Cortex of kidney (tissue), 1 donor: ENCODE results near the gene SUMO1.

Experiments used
- DNase-seq: peaks from one replicate; lab custom pipeline; 2025; lab: John Stamatoyannopoulos, UW

SUMO1 gene

DNA sequence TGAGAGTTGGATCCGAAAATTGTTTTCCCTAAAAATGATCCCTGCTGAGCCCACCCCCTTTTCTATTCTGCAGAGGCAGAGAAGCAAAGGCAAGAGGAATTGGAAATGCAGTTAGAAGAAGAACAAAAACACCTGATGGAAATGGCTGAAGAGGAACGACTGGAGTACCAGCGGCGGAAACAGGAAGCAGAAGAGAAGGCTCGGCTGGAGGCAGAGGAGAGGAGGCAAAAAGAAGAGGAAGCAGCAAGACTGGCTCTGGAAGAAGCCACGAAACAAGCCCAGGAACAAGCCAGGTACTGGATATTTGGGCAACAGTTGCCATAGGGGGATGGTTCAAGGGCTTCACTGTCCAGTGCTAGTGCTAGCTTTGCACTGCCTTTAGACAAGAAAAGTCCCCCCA is 41.7 kb downstream of the SUMO1 start:
- no peak for DNase-seq

DNA sequence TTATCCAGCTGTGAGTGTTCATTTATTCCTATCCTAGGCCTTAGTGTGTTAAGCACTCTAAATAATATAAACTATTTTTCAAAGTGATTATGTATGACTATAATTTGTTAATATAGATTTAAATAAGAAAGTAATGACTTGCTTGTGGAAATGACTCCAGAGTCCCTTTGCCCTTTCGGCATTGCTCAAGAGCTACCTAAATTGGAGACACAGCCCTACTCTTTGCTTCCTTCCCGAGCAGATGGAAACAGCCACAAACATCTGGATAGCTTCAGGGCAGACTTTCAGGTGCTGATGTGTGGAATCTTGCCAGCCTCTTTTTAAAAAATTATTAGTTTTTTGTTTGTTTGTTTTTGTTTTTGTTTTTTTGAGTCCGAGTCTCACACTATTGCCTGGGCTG is 44.0 kb downstream of the SUMO1 start:
- DNase-seq = no peak

DNA sequence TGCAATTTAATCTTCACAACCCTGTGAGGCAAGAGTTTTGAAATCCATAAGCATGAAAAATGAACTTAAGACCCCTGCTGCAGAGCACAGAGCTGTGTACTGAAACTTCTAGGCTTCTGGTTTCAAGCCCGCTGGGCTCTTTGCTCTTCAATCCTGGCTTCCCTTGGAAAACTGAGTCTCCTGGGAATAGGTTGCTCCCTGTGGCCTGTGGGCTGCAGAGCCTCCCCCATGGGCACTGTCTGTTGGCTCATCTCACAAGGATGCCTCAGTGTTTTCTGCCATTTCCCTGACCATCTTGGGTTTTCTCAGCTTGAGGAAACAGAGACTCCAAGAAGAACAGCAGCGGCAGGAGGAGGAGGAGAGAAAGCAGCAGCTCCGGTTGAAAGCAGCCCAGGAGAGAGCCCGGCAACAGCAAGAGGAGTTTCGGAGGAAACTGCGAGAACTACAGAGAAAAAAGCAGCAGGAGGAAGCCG is 44.5 kb downstream of the SUMO1 start:
- DNase-seq = no peak

DNA sequence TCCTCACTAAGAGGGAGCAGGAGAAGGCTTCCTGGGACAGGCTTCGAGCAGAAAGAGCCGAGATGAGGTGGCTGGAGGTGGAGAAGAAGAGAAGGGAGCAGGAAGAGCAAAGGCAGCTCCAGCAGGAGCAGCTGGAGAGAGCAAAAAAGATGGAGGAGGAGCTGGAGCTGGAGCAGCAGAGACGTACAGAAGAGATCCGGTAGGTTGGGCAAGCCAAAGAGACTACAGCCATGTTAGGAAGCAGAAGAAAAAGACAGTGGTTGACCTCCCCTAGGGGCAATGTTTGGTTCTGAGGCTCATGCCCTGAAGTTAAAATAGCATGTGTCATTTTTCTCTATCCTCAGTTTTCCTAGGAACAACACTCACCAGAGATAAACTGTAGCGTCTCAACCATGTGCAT is 45.1 kb downstream of the SUMO1 start:
- DNase-seq = no peak

DNA sequence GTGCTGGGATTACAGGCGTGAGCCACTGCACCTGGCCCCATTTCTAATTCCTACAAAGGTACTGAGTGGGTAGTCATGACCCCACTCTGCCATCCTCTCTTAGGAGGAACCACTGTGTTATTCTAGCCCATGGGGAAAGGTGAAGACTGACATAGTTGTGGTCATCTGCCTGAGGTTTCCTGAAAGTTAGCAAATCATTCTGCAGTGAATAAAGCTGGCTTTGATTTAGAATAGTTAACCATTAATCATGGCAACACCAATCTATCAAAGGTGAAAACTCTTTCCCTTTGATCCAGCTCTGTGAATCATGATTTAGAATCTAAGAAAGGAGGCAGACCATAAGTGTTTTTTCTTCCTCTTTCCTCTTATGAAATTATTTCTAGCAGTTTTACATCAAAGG is 50.8 kb downstream of the SUMO1 start:
- DNase-seq = no peak

DNA sequence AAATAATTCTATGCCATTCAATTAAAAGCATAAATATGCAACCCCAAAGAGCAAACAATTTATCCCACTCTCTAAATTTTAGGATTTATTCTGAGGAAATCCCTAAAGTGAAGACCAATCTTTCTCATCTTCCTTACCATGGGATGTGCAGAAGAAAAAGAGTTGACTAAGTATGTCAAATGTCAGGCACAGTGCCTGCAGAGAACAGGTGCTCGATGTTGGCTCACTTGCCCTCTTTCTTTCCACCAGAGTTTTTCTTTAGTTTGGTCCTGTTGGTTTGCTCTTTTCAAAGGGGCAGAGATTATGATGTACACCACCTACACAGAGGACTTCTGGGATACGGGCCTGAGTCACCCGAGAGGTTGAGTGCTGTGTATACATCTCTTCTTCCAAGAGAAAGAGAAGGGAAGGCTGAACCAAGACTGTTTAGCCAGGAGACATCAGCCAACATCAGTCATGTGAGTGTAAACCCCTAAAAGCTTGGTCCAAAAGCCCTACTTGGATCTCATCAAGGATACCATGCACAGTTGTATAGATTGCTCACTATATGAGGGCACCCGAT is 51.7 kb downstream of the SUMO1 start:
- DNase-seq = no peak

DNA sequence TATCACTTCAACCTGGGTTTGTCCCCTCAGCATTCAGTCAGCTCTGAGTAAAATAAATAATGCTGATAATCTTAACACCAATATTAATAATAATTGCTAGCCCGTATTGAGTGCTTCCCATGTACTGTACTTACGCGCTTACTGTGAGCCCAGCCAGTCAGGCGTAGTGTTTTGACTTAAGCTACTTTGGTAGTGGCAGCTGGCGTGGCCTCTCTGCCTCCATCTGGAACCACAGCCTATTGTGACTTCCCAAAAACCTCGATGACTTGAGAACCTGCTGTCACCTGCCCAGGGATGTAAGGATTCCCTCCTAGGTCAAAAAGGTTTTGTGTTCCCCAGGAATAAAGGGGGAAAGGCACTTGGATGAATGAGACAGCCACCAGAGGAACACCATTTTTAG is 53.2 kb downstream of the SUMO1 start:
- no peak for DNase-seq

DNA sequence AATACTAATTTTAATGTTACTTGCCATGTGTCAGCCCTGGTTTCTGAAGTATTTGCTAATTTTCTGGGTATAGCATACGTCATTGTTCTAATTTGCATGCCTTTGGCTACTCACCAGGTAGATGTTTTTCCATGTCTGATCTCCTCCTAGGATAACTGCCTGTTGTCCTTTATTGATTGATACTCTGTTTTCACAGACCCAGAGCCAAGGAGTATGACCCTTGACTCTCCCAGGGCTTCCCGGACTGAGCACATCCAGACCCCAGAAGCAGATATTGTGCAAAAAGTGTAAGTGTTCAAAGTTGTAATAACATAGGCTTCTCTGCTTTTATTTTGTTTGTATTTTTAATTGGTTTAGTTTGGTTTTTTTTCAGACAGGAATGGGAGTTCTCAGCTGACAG is 53.8 kb downstream of the SUMO1 start:
- DNase-seq = no peak

DNA sequence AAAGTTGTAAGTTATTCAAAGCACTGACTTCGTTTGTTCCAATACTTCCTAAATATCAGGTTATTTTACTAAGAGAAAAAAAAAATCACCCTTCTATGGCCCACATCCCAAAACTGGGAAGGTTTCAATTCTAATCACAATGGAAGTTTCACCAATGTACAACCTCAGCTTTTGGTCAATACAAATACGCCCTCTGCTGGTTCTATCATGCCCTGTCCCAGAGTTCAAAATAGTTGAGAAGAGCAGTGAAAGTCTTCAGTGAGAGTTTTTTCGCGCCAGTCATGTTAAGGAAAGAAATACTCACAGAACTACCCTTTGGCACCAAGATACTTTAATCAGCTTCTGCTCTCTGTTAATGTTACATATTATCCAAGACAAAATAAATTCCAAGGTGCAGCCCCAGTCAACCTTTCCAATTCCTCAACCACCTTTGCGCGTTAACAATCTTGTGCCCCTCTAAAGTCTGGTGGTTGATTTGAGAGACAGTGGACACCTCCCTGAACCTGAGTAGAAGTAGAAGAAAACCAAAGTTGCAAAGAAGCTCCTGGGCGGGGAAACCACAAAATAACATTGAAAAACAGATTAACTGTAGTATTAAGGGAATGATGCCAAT is 59.9 kb downstream of the SUMO1 start:
- no peak for DNase-seq

DNA sequence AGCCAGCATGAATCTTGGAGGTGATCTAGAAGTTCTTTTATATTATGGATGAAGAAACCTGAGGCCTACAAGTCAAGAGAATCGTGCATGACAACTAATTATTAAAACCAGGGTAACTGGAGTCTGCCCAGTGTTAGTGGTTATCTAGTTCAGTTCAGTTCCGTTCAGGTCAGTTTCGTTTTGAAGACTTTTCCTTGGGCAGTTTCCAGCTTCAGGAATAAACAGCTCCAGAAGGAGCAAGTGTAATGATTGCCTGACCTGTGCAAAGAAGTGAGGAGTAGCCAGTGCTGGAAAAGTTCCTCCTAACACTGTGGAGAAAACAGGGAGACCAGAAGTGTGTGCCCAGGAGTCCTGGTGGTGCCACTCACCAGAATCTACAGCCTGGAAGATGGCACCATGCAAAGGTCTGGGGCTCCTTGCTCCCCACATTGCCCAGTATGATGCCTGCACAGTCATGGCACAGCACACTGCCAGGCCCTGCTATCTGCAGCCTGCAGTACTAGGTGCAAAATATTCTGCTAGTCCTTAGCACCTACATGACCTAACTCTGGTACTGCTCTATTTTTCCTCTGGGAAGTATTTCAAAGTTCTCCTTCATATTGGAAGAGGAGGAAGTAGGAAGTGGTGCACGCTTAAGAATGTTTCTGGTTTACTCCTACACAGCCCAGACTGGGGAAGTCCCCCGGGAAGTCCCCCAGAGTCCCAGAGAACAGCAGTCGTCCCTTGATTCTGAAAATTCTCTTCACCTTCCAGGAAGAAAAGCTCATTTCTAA is 65.8 kb downstream of the SUMO1 start:
- no peak for DNase-seq

DNA sequence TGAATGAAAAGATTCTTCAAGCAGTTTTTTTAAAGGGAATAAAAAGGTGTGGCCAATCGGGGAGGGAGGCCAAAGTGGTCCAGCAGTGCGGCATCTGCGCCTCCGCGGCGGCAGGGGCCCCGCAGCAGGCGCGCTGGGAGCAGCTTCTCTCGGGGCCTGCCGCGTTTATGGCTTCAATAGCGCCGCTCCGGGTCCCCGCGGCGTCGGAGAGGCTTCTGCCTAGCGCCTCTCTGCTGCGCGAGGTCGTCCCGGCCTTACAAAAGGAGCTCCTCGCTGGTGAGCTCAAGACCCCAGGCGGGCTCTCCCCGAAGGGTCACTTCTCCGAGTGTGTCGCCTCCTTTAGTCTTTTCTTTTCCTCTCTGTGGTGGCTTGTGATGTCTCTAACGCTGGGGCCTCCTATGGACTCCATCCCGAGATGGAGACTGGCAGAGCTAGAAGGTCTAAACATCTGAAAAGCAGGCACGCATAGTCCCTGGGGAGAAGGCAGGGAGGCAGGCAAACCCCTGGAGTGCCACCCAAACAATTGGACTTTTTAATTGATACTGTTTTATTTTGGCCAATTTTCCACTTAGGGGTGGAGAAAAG is 67.1 kb downstream of the SUMO1 start:
- DNase-seq = no peak

DNA sequence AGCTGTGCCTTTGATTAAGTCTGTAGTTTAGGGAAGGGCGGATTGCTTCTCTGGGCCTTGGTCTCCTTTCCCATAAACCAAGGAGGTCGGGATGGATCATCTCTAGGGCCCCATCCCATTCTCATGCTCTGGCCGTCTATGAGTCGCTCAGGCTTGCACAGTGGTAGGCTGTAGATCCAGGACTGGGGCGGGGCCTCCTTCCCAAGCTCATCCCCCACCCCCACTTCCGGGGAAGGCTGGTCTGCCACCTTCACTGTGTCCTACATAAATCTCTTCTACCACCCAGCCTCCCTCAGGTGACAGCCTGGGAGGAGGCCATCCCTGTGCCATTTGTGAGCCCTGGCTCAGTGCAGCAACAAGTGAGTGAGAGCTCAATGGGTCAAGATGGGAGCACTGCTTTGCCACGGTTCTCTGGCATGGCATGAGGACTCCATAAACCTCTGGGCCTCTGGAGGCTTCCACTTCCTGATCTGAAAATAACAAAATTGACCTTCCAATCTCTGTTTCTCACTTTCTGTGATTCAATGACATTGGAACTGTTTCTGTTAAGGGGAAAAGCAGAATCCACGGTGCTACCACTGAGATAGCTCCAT is 68.5 kb downstream of the SUMO1 start:
- DNase-seq = no peak

DNA sequence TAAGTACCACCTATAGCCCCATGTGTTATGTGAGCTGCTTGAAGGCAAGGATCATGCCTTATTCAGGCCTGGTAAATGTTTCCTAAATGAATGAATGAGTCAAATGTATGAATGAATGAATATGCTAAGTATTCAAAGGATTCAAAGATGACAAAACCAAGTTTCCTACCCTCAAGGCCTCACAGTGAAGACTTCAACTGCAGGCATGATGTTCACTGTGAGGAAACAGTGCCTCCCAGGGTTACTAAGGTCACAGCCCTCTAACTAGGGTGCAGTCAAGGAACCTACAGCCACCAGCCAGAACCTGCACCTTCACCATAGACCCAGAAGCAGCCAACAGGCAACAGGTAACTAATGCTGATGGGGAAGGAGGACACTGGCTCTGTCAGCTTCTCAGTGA is 69.3 kb downstream of the SUMO1 start:
- DNase-seq = no peak

DNA sequence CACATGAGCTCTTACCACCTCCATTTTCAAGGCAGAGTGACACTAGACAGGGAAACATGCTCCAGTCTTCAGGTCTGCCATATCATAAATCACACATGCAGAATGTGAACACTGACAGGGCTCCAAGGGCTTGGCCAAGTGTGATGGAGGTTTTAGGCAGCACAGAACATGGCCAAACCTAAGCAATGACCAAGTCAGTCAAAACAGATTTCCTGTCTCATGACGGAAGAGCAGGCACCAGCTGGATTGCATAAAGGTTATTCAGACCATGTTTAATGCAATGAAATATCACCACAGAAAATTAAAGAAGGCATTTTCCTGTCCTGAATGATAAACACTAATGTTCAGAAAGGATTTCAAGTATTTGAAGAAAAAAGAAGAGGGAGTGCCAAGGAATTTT is 72.5 kb downstream of the SUMO1 start:
- no peak for DNase-seq

DNA sequence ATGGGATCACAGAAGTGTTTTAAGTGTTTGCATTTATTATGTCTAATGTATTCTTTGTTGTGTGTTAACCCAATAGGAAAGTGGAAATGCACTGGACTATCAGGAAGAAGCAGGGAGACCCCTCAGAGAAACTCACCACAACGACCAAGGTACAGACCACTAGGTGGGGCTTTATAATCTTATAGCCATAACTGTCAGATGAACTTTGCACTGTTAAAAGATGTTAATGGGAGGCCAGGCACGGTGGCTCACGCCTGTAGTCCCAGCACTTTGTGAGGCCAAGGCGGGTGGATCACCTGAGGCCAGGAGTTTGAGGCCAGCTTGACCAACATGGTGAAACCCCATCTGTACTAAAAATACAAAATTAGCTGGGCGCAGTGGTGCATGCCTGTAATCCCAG is 73.2 kb downstream of the SUMO1 start:
- no peak for DNase-seq

DNA sequence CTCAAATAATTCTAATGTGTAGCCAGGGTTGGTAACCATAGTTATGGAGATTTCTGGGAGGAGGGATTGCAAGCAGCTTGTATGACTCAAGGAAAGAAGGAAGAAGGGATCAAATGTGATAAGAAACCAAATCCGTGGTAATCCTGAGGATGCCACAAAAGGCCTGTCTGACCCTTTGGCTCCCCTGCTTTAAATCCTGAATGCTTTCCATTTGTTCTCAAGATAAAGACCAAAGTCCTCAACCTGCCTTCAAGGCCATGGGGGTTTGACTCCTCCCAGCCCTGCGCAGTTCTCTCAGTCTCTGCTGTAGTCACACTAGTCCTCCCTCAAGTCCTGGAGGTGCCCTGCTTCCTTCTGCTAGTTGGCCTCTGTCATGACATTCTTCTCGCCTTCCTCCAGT is 74.0 kb downstream of the SUMO1 start:
- no peak for DNase-seq

DNA sequence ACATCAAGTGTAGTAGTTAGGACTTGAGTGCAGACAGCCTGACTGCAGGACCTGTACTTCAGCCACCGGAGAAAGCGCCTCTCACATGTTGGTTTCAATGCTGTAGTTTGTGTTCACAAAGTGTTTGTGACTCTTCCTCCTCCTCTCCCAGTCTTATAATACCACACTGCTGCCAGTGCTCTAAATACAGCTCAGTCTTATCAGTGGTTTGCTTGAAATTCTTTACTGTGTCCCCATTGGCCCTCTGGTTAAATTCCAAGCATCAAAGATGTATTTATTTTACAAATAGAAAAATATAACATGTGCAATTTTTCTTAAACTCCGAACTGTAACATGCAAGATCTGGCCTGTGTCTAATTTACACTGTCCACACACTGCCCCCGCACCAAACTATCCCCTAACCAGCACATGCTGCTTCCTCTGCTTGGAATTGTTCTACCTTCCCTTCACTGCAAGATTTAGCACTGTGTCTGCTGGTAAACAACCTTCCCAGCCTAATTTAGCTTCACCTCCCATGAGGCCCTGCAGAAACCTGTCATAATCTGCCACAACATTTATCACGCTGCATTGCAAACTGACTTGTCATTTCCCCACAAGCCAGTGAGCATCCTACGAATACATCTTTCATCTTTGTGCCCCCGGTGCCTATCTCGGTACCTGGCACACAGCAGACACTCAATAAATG is 77.1 kb downstream of the SUMO1 start:
- no peak for DNase-seq

DNA sequence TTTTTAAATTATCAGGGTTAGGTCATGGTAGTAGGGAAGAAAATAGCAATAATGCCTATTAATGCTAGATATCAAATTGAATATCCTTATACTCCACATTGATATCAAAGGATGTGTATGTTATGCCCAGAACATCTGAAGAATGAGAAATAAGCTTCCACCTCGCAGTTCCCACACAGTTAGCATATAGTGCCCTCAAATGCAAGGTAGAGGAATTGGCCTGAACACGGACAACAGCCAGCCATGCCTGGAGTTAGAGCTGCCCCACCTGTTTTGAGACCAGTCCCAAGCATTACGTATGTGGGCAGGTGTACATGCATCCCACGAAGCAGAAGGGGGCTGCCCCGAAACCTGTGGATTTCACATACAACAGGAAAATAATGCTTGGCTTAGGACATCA is 79.6 kb downstream of the SUMO1 start:
- DNase-seq = no peak

DNA sequence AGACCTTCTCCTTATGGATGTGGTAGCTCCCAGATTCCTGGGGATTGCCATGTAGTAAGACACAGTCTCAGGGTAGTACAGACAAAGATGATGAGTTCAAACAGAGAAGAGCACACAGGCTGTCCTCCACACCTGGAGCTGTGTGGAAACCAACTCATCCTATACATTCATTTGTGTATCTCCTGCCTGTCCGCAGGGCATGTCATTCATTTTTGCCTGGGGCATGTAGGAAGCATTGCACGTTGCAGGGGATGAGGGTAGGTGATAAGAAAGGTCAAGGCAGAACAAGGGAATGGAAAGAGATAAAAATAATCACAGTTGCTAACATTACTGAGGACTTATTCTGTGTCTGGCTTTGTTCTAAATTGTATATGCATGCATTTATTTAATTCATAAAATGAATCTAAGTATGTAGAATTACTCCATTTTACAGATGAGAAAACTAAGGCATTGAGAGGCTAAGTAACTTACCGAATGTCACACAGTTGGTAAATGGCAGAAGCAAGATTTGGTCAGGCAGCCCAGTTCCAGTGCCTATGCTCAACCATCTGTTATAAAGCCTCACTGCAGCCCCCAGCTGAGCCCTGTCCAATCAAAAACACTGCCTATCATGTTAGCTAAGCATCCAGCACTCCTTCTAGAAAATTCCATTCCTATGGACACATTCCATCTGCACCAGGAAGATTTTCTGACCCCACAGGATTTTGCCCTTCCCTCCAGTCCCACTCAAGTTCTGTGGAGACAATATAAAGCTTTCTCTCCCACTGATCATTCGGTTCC is 81.0 kb downstream of the SUMO1 start:
- no peak for DNase-seq
